ENCODE data around the gene ZNF724.

Gene ZNF724

GRCh38 chr19:23261496-23262020 lies 11.4 kb upstream of the ZNF724 start:
- H4K20me1 ChIP-seq (ENCODE audit: control insufficient read depth, insufficient read depth, low read depth, low read length), result no peaks in the 10 kb centered on the region
- no peaks in the 10 kb centered on the region for H3K9me3 ChIP-seq (ENCODE audit: control insufficient read depth, insufficient read depth, low read length)
- H3K36me3 ChIP-seq (ENCODE audit: control insufficient read depth, low read length), result peaks cover 49% of the 10 kb centered on the region
- H3K4me2 ChIP-seq (ENCODE audit: low read length), result no peak overlapping the region
- no peak overlapping the region for H3K4me3 ChIP-seq (ENCODE audit: low read length)
- no peaks in the 10 kb centered on the region for H3K4me1 ChIP-seq (ENCODE audit: control insufficient read depth, low read length)
- H3F3A ChIP-seq (ENCODE audit: control insufficient read depth, insufficient read depth), result no peaks in the 10 kb centered on the region
- H3K9me2 ChIP-seq (replicated peaks; ENCODE audit: control insufficient read depth, low read length), result no peaks in the 10 kb centered on the region
- no peaks in the 10 kb centered on the region for H3K27me3 ChIP-seq (ENCODE audit: control insufficient read depth, low read length)
- no peak for TF ChIP-seq EZH2phosphoT487 (IDR thresholded peaks at IDR 0.05; ENCODE audit: borderline replicate concordance, low read length)
- TF ChIP-seq CTCF (IDR thresholded peaks at IDR 0.05; ENCODE audit: low read depth, low read length, poor library complexity, severe bottlenecking), result no peak
- no peaks in the 10 kb centered on the region for H3K79me2 ChIP-seq (ENCODE audit: control insufficient read depth, low read length)
- H3K27ac ChIP-seq (ENCODE audit: low read depth, low read length), result no peak overlapping the region

- TF ChIP-seq EZH2phosphoT487 (IDR thresholded peaks at IDR 0.05; ENCODE audit: borderline replicate concordance, low read length) (no peak), CTCF (IDR thresholded peaks at IDR 0.05; ENCODE audit: low read depth, low read length, poor library complexity, severe bottlenecking) (no peak)
- Histone ChIP-seq H3K4me3 (ENCODE audit: low read length) (no peak overlapping the region), H4K20me1 (ENCODE audit: control insufficient read depth, insufficient read depth, low read depth, low read length) (no peaks in the 10 kb centered on the region), H3K4me2 (ENCODE audit: low read length) (no peak overlapping the region), H3K4me1 (ENCODE audit: control insufficient read depth, low read length) (no peaks in the 10 kb centered on the region), H3K27me3 (ENCODE audit: control insufficient read depth, low read length) (no peaks in the 10 kb centered on the region), H3K79me2 (ENCODE audit: control insufficient read depth, low read length) (no peaks in the 10 kb centered on the region), H3K36me3 (ENCODE audit: control insufficient read depth, low read length) (peaks cover 49% of the 10 kb centered on the region), H3K9me2 (replicated peaks; ENCODE audit: control insufficient read depth, low read length) (no peaks in the 10 kb centered on the region), H3K27ac (ENCODE audit: low read depth, low read length) (no peak overlapping the region), H3F3A (ENCODE audit: control insufficient read depth, insufficient read depth) (no peaks in the 10 kb centered on the region), H3K9me3 (ENCODE audit: control insufficient read depth, insufficient read depth, low read length) (no peaks in the 10 kb centered on the region)
Observed at GRCh38 chr19:23260956-23261355, 10.8 kb upstream of the ZNF724 start.

- no peaks in the 10 kb centered on the region for H3K9me2 ChIP-seq (replicated peaks; ENCODE audit: control insufficient read depth, low read length)
- H3K4me1 ChIP-seq (ENCODE audit: control insufficient read depth, low read length), result no peaks in the 10 kb centered on the region
- H3F3A ChIP-seq (ENCODE audit: control insufficient read depth, insufficient read depth), result no peaks in the 10 kb centered on the region
- no peaks in the 10 kb centered on the region for H4K20me1 ChIP-seq (ENCODE audit: control insufficient read depth, insufficient read depth, low read depth, low read length)
- H3K4me2 ChIP-seq (ENCODE audit: low read length), result no peak overlapping the region
- H3K27me3 ChIP-seq (ENCODE audit: control insufficient read depth, low read length), result no peaks in the 10 kb centered on the region
- H3K79me2 ChIP-seq (ENCODE audit: control insufficient read depth, low read length), result no peaks in the 10 kb centered on the region
- H3K4me3 ChIP-seq (ENCODE audit: low read length), result no peak overlapping the region
- no peaks in the 10 kb centered on the region for H3K9me3 ChIP-seq (ENCODE audit: control insufficient read depth, insufficient read depth, low read length)
- no peak overlapping the region for H3K27ac ChIP-seq (ENCODE audit: low read depth, low read length)
- H3K36me3 ChIP-seq (ENCODE audit: control insufficient read depth, low read length), result peaks cover 49% of the 10 kb centered on the region
- TF ChIP-seq CTCF (IDR thresholded peaks at IDR 0.05; ENCODE audit: low read depth, low read length, poor library complexity, severe bottlenecking) (no peak), EZH2phosphoT487 (IDR thresholded peaks at IDR 0.05; ENCODE audit: borderline replicate concordance, low read length) (no peak)
Observed at GRCh38 chr19:23259961-23260360, 9.8 kb upstream of the ZNF724 start.
